ENCODE measurements around the gene LHPP.

- TF ChIP-seq CTCF (IDR thresholded peaks at IDR 0.05) (no peak), POLR2A (IDR thresholded peaks at IDR 0.05) (no peak), EP300 (IDR thresholded peaks at IDR 0.05) (no peak)
Observed at GRCh38 chr10:124510759-124511158, 49.1 kb downstream of the LHPP start.
